Activated B cell treated with CpG ODN at 0.5 μM for 24 hours (primary cell): Measurements from ENCODE around the gene PRPF6. TPM values are rescaled to one million over a fixed set of nuclear protein-coding genes. Genes with fewer than 3 reads are reported as not detected.

Experiments
- ATAC-seq: fragments of 200-7000 bp; cut with Tn5 transposase; one replicate; pipeline ENCODE4 v1.10.0; 2021; ENCODE audit warnings: low read depth, mild to moderate bottlenecking, moderate library complexity
- CTCF ChIA-PET: fragments of 350-600 bp; sonication (Branson Sonifier 250); formaldehyde crosslinking; loops from one replicate; lab custom pipeline; 2021; ENCODE audit warnings: antibody characterized with exemption; lab: Charles Lee
- POLR2A ChIA-PET: fragments of 350-600 bp; sonication (Branson Sonifier 250); formaldehyde crosslinking; loops from one replicate; lab custom pipeline; 2021; ENCODE audit warnings: antibody characterized with exemption; lab: Charles Lee
- DNase-seq: peaks from one replicate; pipeline ENCODE4 v3.0.0; 2022
- H3K27ac Mint-ChIP-seq: one replicate; pipeline ENCODE4 v1.8.0; 2020; ENCODE audit warnings: mixed read lengths
- H3K27me3 Mint-ChIP-seq: one replicate; pipeline ENCODE4 v1.8.0; 2021; ENCODE audit warnings: mixed read lengths
- H3K36me3 Mint-ChIP-seq: one replicate; pipeline ENCODE4 v1.8.0; 2021; ENCODE audit warnings: low read depth, mixed read lengths
- H3K4me1 Mint-ChIP-seq: one replicate; pipeline ENCODE4 v1.8.0; 2021; ENCODE audit warnings: mixed read lengths
- H3K4me3 Mint-ChIP-seq: one replicate; pipeline ENCODE4 v1.8.0; 2020; ENCODE audit warnings: mild to moderate bottlenecking, mixed read lengths
- H3K9me3 Mint-ChIP-seq: one replicate; pipeline ENCODE4 v1.8.0; 2020; ENCODE audit warnings: mixed read lengths
- intact Hi-C: fragments of 100-400 bp; cut with micrococcal nuclease; formaldehyde crosslinking; loops from one replicate; pipeline ENCODE4 v1.15.1; 2024
- total RNA-seq: library from RNA; stranded (reverse); gene quantifications from 2 replicates; pipeline ENCODE4 v1.2.3, GENCODE V29; 2022
- TF ChIP-seq, protein P1 (sequence below): fragments of 200-600 bp; IDR thresholded peaks from one replicate; pipeline ENCODE4 v1.8.0; 2022; ENCODE audit warnings: antibody characterized with exemption, mild to moderate bottlenecking

Gene PRPF6
- total RNA-seq, 1 donor from 2014 or later = 75.8 TPM

DNA sequence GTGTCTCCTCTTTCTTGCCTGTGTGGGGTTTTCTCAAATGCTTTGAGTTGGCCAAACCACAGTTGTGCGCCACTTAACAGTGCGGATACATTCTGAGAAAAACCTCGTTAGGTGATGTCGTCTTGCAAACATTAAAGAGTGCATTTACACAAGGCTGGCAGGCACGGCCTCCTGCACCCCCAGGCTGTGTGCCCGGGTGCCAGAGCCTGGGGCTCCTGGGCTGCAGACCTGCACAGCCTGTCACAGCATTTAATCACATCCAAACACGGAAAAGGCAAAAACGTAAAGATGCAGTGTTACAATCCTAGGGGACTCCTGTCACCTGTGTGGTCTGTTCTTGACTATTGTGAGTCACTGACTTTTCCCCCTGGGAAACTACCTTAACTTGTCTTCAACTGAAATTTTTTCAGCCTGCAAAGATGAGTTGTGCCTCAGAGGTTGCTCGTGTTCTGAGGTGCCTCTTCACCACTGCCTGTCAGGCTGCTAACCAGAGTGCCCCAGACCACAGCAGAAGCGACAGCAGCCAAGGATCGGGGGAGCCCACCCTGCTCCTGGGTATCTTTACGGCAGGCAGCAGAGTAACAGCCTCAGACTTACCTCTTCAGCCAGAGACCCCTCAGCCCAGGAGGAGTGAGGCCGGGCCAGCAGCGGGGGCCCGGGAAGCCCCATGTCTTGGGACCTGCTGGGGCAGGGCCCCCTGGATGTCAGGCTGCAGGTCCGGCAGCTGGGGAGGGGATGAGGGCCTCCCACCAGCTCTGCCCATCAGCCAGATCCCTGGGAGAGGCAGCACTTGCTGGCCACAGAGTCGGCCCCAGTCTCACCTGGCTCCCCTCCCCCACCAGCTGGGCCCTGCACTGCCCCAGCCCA is 54.4 kb downstream of the PRPF6 start:
- Mint-ChIP-seq H3K9me3 (no peaks in the 10 kb centered on the region), H3K27me3 (peaks cover 8% of the 10 kb centered on the region), H3K36me3 (peaks cover 42% of the 10 kb centered on the region), H3K4me3 (no peak overlapping the region), H3K4me1 (peaks cover 12% of the 10 kb centered on the region), H3K27ac (peak overlapping the region; percentile 30)
- ATAC-seq (no peak), DNase-seq (no peak)
- TF ChIP-seq, protein P1, sequence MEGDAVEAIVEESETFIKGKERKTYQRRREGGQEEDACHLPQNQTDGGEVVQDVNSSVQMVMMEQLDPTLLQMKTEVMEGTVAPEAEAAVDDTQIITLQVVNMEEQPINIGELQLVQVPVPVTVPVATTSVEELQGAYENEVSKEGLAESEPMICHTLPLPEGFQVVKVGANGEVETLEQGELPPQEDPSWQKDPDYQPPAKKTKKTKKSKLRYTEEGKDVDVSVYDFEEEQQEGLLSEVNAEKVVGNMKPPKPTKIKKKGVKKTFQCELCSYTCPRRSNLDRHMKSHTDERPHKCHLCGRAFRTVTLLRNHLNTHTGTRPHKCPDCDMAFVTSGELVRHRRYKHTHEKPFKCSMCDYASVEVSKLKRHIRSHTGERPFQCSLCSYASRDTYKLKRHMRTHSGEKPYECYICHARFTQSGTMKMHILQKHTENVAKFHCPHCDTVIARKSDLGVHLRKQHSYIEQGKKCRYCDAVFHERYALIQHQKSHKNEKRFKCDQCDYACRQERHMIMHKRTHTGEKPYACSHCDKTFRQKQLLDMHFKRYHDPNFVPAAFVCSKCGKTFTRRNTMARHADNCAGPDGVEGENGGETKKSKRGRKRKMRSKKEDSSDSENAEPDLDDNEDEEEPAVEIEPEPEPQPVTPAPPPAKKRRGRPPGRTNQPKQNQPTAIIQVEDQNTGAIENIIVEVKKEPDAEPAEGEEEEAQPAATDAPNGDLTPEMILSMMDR = no peak
- CTCF ChIA-PET = interaction anchor here (1.1 kb wide), 1 partner anchor 49 kb away, joined by 3 read pairs; the partner anchor contains the start of gene LKAAEAR1
- POLR2A ChIA-PET = no interaction called here
- intact Hi-C loops = loop anchor here (5.0 kb wide), 2 partner anchors 67 to 498 kb away; partner anchors contain the start of gene PTK6

DNA sequence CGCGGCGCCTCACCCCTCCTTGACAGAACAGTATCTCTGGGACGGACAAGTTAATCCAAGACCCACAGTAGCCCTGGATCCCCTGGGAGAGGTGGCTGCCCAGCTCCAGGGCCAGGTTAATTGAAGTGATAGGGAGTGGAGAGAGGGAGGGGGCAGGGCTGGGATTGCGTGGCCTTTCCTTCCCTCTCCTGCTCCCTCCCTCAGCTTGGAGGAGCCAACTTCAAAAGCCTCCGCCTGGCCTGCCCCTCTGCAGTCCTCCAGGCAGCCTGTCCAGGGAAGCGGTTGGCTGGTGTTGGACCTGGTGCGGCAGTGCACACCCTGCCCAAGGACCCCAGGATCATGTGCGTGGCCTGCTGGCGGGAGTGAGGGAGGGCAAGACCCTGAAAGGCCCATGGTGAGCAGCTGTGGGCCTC is 55.0 kb downstream of the PRPF6 start, which contains the start of gene C20orf204:
Gene C20orf204 (plus strand): TSS at position 250 of the 413 bp plus-strand sequence. CDS start 142 bp downstream, at position 392.
- no peak for DNase-seq
- Mint-ChIP-seq H3K4me3 (no peak within 1 kb of the TSS), H3K27me3 (peaks cover 8% of the 10 kb centered on the region), H3K27ac (peak within 1 kb of the TSS; percentile 30), H3K4me1 (peaks cover 12% of the 10 kb centered on the region), H3K36me3 (peaks cover 36% of the 10 kb centered on the region), H3K9me3 (no peaks in the 10 kb centered on the region)
- POLR2A ChIA-PET = no interaction called here
- CTCF ChIA-PET = interaction anchor here (1.1 kb wide), 1 partner anchor 48 kb away, joined by 3 read pairs; the partner anchor contains the start of gene LKAAEAR1
- TF ChIP-seq, protein P1 = no peak
- intact Hi-C loops = loop anchor here (5.0 kb wide), 2 partner anchors 66 to 499 kb away; partner anchors contain the start of gene PTK6
- no peak for ATAC-seq

DNA sequence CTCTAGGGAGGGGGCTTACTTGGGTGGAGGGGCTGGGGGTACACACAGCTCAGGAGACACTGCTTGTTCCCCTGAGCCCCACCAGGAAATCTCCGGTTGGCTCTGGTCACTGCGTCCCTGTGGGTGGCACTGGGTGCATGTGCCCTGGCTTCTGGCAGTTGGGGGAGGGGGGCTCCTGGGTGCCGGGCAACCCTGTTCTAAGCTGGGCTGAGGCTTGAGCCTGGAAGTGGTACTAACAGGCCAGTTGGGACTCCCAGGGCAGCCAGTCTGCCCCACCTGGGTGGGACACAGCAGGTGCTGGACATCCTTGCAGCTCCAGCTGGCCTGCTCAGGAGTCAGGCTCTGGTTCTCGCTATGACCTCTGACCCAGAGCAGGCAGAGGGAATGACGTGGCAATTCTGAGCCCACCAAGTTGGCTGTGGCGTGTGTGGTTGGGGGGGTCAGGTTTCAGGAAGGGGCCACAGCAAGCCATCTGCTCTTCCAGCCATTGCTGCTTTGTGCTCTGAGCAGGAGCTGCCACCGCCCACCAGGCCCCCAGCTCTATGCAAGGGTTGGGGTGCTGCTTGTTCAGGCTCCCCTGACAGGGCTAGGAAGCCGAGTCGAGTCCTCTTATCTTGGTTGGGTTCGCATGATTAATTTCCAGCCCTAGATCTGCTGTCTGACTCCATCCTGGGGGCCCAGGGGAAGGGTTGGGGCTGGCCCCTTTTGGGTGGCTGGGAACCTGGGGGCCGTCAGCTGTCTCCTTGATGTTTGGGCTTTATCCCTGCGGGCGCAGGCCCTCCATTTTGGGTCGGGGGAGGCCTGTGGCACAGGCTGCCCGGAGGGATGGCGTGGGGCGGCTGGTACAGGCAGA is 55.6 kb downstream of the PRPF6 start:
- DNase-seq (no peak), ATAC-seq (no peak)
- H3K4me3 Mint-ChIP-seq = no peak overlapping the region
- ChIA-PET POLR2A (interaction anchor here (3.4 kb wide), 1 partner anchor 56 kb away, joined by 18 read pairs; the partner anchor contains the start of gene PRPF6), CTCF (interaction anchor here (1.1 to 4.9 kb wide), 3 partner anchors 48 to 84 kb away, joined by 3 to 57 read pairs (median 18); partner anchors contain the start of genes LKAAEAR1 and PRPF6)
- peaks cover 32% of the 10 kb centered on the region for H3K36me3 Mint-ChIP-seq
- intact Hi-C loops = loop anchor here (5.0 kb wide), 2 partner anchors 66 to 499 kb away; partner anchors contain the start of gene PTK6
- peaks cover 9% of the 10 kb centered on the region for H3K27me3 Mint-ChIP-seq
- no peaks in the 10 kb centered on the region for H3K9me3 Mint-ChIP-seq
- peaks cover 13% of the 10 kb centered on the region for H3K4me1 Mint-ChIP-seq
- TF ChIP-seq, protein P1 = no peak
- H3K27ac Mint-ChIP-seq = no peak overlapping the region

DNA sequence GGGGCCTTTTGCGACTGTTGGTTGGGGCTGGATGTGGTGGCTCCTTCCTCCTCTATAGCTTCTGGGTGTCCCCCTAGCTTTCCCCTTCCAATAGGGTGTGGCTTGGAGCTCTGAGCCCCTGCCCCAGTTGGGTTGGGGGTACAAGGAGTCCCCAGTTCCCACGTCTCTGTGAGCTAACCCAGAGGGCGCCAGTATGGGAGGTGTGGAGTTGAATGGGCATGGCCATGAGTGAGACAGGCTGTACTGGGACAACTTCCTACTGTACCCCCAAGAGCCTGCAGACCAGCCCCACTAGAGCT is 56.2 kb downstream of the PRPF6 start:
- Mint-ChIP-seq H3K4me3 (no peak overlapping the region), H3K27ac (no peak overlapping the region), H3K4me1 (peaks cover 16% of the 10 kb centered on the region), H3K9me3 (no peaks in the 10 kb centered on the region), H3K36me3 (peaks cover 26% of the 10 kb centered on the region), H3K27me3 (peaks cover 9% of the 10 kb centered on the region)
- ChIA-PET CTCF (interaction anchor here (4.1 to 4.9 kb wide), 2 partner anchors 57 to 83 kb away, joined by 18 to 57 read pairs; partner anchors contain the start of gene PRPF6), POLR2A (interaction anchor here (3.4 kb wide), 1 partner anchor 56 kb away, joined by 18 read pairs; the partner anchor contains the start of gene PRPF6)
- TF ChIP-seq, protein P1 = no peak
- intact Hi-C loops = loop anchor here (5.0 kb wide), 2 partner anchors 65 to 500 kb away; partner anchors contain the start of gene PTK6
- DNase-seq = no peak
- ATAC-seq = no peak
